Upper lobe of left lung (tissue), 4 donors: Measurements from ENCODE around the gene CHST11.

ENCODE experiments used
- EP300 ChIP-seq, 4 donors: sonication (generic); formaldehyde crosslinking; IDR thresholded peaks; one replicate each; pipeline ENCODE4 v1.5.1; 2017; ENCODE audit warnings: antibody characterized with exemption in 4 of 4, control low read depth in 2 of 4
- POLR2A ChIP-seq, 4 donors: fragments of 450-650 bp; IDR thresholded peaks; one replicate each; pipeline ENCODE4 v1.5.1; 2016 to 2017; ENCODE audit warnings: antibody characterized with exemption in 4 of 4, mild to moderate bottlenecking in 2 of 4
- POLR2AphosphoS5 ChIP-seq, 2 donors: sonication (generic); formaldehyde crosslinking; IDR thresholded peaks; one replicate each; pipeline ENCODE4 v1.5.1; 2017; ENCODE audit warnings: antibody characterized with exemption in 2 of 2
- TF ChIP-seq, protein P1 (sequence below), 6 experiments: fragments of 450-650 bp in 4 of 6; fragments of 200-600 bp in 2 of 6; sonication (generic) in 2 of 6; IDR thresholded peaks; one replicate each; pipeline ENCODE4 v1.5.1; 2016 to 2019; ENCODE audit warnings: antibody characterized with exemption in 6 of 6

DNA sequence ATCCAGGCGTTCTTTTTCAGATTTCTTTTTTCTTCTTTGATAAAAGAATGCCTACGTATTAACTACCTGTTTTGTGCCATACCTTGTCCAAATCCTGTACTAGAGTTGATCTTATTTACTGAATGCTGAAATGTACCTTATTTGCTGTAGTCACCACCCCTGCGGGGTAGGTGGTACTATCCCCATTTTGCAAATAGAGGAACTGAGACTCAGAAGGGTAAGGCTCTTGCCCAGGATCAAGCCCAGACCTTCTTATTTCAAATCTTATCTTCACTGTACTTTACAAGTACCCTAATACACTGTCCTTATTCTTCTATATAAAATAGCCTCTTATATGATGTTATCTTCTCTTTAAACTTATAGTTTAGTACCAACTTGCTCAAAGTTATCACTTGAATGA is 294.8 kb downstream of the CHST11 start:
- TF ChIP-seq POLR2AphosphoS5 (IDR thresholded peaks at IDR 0.05) (no peak), POLR2A (IDR thresholded peaks at IDR 0.05) (no peak), EP300 (IDR thresholded peaks at IDR 0.05) (no peak)
- TF ChIP-seq, protein P1, sequence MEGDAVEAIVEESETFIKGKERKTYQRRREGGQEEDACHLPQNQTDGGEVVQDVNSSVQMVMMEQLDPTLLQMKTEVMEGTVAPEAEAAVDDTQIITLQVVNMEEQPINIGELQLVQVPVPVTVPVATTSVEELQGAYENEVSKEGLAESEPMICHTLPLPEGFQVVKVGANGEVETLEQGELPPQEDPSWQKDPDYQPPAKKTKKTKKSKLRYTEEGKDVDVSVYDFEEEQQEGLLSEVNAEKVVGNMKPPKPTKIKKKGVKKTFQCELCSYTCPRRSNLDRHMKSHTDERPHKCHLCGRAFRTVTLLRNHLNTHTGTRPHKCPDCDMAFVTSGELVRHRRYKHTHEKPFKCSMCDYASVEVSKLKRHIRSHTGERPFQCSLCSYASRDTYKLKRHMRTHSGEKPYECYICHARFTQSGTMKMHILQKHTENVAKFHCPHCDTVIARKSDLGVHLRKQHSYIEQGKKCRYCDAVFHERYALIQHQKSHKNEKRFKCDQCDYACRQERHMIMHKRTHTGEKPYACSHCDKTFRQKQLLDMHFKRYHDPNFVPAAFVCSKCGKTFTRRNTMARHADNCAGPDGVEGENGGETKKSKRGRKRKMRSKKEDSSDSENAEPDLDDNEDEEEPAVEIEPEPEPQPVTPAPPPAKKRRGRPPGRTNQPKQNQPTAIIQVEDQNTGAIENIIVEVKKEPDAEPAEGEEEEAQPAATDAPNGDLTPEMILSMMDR (IDR thresholded peaks at IDR 0.05) = no peak
